Measurements from ENCODE around the gene DYNLT4.

Gene DYNLT4

DNA sequence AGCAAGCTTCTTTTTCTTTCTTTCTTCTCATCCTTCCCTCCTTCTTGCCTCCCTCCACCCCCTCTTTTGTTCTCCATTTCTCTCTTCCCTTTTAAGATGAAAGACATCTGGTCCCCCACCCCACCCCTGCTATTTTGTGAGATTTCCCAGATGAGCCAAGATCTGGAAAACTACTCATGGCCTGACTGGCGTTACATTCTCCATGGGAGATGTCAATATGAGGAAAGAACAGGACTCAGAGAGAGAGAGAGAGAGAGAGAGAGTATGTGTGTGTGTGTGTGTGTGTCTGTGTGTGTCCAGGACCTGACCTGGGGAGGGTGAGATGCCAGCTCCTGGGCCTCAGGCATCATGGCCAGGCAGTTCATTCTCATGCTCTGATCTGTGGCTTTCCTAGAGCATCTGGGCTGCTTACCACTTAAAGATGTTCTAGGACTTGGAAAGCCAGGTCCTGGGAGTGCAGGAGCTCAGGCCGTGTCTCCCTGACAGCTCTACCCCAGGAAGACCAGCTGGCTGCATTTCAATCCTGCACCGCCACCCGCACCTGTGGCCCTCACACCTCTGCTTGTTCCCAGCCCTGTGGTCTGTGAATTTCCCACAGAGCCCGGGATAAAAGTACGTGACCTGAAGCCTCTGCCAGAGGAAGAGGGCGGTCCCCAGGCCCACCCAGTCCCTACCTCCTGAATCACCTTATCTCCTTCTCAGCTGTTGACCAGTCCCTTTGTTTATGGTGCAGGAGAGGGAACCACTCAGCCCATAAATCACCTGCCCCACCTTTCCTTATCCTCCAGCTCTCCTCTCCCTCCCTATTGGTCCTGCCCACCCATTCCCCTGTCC is 16.0 kb downstream of the DYNLT4 start:
- DNase-seq (ENCODE audit: low read depth), result no peak
- no peak overlapping the region for H3K4me3 ChIP-seq (ENCODE audit: low read depth, low read length)
- TF ChIP-seq, protein P1, sequence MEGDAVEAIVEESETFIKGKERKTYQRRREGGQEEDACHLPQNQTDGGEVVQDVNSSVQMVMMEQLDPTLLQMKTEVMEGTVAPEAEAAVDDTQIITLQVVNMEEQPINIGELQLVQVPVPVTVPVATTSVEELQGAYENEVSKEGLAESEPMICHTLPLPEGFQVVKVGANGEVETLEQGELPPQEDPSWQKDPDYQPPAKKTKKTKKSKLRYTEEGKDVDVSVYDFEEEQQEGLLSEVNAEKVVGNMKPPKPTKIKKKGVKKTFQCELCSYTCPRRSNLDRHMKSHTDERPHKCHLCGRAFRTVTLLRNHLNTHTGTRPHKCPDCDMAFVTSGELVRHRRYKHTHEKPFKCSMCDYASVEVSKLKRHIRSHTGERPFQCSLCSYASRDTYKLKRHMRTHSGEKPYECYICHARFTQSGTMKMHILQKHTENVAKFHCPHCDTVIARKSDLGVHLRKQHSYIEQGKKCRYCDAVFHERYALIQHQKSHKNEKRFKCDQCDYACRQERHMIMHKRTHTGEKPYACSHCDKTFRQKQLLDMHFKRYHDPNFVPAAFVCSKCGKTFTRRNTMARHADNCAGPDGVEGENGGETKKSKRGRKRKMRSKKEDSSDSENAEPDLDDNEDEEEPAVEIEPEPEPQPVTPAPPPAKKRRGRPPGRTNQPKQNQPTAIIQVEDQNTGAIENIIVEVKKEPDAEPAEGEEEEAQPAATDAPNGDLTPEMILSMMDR (conservative IDR thresholded peaks at IDR 0.05; ENCODE audit: low read depth, low read length), result no peak

DNA sequence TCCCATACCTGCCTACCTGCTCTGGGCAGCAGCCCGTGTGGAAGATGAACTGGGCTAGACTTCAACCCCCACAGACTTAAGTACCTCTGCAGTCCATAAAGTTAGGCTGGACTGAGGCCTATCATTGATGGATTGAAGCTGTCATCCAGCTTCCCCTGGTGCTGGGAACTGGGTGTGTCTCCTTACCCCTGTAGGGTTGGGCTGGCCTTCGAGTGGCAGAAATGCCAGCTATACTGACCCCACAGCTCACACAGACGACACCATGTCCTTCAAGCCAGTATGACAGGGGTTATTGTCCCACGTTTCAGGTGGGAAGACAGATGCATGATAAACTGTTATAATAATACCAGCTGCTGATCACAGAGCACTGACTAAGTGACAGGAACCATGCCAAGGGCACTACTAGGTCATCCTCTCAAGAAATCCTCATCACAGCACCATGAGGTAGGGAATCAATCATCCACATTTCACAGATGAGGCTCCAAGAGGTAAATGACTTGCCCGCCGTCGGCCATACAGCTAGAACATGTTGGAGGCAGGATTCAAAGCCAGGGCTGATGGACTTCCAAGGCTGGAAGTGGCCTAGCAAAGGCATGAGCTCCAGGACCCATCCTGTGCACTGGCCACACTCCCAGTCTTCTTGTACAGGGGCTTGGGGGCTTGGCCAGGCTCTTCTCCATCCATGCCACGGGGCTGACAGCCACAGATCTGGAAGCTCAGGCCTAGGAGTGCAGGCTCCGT is 18.9 kb downstream of the DYNLT4 start, which contains the start of gene BEST4:
Gene BEST4, minus strand, starts transcription at position 51 of the 741 bp plus-strand sequence. CDS start 465 bp downstream, outside the sequence.
- no peak within 1 kb of the TSS for H3K4me3 ChIP-seq (ENCODE audit: low read depth, low read length)
- TF ChIP-seq, protein P1 (conservative IDR thresholded peaks at IDR 0.05; ENCODE audit: low read depth, low read length), result no peak
- DNase-seq (ENCODE audit: low read depth), result no peak

DNA sequence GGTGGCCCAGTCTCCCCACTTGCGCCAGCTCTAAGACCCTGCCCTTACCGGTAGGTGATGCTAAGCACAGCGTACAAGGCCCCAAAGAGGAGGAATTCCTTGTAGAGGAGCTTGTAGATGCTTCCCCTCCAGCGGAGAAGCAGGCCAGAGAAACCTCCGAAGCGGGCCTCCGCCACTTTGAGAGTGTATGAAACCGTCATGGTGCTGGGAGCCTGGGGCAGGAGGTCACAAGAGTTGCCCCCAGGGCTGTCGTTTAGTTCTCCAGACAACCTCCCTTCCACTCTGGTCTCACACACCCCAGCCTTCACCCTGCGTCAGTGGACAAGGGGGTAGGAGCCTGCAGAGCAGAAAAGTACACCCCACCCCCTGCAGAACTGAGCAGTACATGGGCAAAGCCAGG is 19.6 kb downstream of the DYNLT4 start:
- DNase-seq (ENCODE audit: low read depth), result no peak
- no peak overlapping the region for H3K4me3 ChIP-seq (ENCODE audit: low read depth, low read length)
- TF ChIP-seq, protein P1 (conservative IDR thresholded peaks at IDR 0.05; ENCODE audit: low read depth, low read length), result no peak

DNA sequence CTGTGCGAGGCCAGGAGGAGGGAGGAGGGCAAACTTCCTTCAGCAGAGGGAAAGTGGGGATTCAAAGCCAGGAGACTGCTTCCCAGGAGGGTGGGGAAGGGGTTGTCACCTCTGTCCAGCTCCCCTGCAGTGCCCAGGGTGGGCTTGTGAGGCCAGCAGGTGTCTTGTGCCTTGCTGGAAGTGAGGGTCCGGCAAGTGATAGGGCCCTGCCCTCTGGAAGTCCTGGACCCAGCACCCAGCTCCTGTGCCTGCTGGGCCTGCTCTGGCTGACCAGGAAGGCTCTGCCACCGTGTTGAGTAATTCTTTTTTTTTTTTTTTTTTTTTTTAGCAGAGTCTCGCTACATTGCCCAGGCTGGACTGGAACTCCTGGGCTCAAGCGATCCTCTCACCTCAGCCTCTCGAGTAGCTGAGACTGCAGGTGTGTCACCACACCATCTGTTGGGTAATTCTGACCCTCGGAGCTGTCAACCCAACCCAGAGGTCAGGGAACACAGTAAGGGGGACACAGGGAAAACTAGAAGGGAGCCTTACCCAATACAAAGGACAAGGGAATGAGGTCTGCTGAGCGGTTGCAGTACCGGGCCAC is 20.2 kb downstream of the DYNLT4 start:
- TF ChIP-seq, protein P1 (conservative IDR thresholded peaks at IDR 0.05; ENCODE audit: low read depth, low read length), result no peak
- no peak for DNase-seq (ENCODE audit: low read depth)
- H3K4me3 ChIP-seq (ENCODE audit: low read depth, low read length), result no peak overlapping the region

DNA sequence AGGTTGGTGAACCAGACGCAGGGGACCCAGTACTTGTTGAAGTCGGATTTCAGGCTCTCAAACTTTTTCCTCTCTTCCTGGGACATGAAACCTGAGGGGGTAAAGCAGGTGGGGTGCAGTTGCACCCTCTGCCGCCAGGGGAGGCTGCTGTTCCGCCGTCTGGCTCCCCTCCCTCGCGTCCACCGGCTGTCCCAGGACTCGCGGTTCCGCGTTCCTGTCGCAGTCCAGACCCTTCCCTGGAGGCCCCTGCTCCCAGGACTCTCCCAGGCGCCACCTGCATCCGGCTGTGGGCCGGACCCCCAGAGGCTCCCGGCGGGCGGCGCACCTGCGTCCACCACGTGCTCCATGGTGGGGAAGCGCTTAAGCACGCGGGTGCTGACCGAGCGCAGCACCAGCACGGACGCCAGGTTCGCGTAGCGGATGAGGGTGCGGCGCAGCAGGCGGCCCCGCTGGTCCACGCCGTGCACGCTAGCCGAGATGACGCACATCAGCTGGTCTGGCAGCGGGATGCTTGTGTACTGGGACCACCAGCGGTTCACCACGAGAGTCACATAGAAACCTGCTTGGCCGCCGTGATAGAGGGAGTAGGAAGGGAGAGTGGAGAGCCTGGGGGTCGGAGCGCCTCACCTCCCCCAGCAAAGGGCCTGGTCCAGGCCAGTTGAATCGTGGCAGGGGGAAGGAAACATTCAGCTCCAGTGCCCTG is 20.9 kb downstream of the DYNLT4 start:
- TF ChIP-seq, protein P1 (conservative IDR thresholded peaks at IDR 0.05; ENCODE audit: low read depth, low read length), result peak; percentile 98
- peak overlapping the region; percentile 56 for H3K4me3 ChIP-seq (ENCODE audit: low read depth, low read length)
- peak; percentile 88 for DNase-seq (ENCODE audit: low read depth)

DNA sequence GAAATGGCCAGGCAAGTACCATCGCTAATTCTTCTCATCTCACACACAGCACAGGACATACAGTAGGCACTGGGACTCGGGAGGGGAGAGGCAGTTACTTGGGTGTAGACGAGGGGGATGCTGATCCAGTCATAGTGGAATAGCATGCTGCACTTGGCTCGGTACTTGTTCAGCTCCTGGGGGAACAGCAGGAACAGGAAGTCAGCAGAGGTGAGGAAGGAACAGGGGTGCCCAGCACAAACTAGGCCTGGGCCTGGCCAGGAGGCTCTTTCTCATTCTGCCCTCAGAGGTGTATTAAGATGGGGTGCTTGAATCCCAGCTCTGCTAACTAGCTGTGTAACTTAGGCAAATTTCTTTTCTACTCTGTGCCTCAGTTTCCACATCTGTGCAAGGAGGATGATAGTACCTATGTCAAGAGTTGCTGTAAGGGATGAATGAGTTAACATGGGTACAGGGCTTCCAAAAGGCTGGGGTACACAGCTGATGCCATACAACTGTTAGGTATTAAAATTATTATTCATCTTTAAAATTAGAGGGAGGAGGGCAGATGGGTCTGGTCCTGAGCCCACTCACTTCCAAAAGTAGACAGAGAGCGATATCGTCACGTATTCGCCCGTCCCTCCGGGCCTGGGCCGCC is 21.5 kb downstream of the DYNLT4 start:
- peak overlapping the region; percentile 56 for H3K4me3 ChIP-seq (ENCODE audit: low read depth, low read length)
- TF ChIP-seq, protein P1 (conservative IDR thresholded peaks at IDR 0.05; ENCODE audit: low read depth, low read length), result no peak
- DNase-seq (ENCODE audit: low read depth), result no peak
